HG03025 (cell line): Measurements from ENCODE around the gene FYCO1.
"Not testable (repeated sequence)": the region's sequence is repeated elsewhere in the genome, so short reads cannot be mapped to it uniquely, and the experiment has no call there.

Source experiments
- ATAC-seq: cut with Tn5 transposase; IDR thresholded peaks from one replicate; pipeline ENCODE4 v1.9.1; 2021; ENCODE audit warnings: mild to moderate bottlenecking, moderate library complexity; ENCODE audit not compliant: unreplicated experiment, low FRiP score

Gene FYCO1

DNA sequence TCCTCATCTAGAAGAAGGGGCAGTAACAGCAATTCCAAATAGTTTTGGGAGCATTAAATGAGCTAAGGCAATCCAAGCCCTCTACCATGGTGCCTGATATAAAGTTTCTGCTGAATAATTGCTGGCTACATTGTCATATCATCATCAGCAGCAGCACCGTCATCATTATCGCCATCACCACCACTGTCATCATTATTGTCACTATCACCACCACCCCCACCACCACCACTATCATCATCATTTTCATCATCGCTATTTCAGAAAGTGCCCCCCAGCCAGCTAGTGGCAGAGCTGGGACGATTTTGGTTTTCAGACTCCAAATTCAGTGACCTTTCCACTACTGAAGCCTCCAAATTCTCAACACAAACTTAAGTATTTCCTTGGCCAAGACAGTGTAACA, 16.6 kb upstream of the FYCO1 start:
- no peak for ATAC-seq

DNA sequence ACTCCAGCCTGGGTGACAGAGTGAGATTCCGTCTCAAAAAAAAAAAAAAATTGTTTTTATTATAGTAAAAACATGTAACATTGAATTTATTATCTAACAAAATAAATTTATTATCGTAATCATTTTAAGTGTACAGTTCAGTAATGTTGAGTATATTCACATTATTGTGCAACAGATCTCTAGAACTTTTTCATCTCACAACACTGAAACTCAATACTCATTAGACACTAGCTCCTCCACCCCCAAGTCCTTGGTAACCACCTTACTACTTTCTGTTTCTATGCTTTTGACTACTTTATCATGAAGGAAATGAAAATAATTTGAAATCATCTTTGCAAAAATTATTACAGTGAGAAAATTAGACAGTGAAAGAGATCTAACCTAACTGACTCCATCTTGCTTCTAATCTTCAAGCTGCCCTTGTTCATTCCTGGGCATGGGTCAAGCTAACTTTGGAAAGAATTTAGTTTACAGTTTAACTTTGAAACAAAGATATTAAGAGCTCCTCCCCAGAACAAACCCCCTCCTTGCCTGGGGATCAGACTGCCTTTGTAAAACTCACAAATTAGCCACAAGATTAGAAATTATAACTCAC, 15.0 kb upstream of the FYCO1 start:
- ATAC-seq, result no peak

DNA sequence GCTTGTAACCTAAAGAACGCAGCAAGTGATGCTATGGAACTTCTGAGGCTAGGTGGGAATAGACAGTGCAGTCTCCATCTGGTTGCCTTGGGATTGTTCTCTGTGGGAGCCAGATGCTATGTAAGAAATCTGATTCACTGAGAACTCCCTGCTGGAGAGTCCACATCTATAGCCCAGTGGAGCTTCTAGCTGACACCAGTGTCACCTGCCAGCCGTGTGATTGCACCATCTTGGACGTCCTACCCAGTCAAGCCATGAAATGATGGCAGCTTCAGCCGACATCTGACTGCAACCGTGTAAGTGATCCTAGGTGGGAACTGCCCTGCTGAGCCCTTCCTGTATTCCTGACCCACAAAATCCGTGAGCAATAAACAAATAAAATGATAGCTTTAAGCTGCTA, 12.4 kb upstream of the FYCO1 start:
- no peak for ATAC-seq

DNA sequence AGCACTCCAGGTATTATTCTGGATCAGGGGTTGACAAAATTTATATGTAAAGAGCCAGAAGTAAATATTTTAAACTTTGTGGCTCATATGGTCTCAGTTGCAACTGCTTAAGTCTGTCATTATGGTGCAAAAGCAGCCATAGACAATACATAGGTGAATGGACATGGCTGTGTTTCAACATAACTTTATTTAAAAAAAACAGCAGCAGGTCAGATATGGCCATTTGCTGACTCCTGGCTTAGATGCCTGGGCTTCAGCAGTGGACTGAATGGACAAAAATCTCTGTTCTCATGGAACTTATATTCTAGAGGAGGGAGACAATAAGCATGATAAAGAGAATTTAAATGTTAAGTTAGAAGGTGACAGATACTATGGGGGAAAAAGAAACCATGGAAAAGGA, 11.7 kb upstream of the FYCO1 start:
- ATAC-seq, result no peak

DNA sequence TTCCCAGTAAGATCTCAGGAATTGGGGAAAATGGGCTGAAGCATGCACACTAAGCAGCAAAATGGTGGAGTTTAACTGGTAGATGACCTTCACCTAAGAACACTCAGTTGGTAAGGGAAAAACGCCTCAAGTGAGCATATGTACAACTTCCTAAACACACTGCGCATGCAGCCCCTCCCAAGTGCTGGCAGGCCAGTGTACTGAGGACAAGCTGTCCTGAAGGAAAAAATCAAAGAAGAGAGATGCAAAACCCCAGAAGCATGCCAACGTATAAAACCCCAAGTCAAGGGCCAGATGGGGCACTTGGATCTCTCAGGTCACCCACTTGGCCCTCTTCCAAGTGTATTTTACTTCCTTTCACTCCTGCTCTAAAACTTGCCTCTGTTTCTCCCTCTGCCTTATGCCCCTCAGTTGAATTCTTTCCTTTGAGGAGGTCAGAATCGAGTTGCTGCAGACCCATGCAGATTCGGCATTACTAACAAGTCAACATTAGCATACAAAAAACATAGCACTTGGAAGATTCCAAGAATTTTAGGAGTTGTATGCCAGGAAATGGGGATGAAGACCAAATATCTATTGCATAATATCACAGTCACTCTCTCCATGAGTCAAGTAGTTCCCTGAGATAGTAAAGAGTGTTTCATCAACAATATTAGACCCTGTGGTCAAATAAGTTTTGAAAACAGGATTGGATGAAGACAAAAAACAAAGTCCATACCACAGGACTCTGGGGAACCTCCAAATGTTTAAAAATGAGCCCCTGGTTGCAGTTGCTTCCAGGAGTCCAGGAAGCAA, 10.8 kb upstream of the FYCO1 start:
- ATAC-seq, result no peak

DNA sequence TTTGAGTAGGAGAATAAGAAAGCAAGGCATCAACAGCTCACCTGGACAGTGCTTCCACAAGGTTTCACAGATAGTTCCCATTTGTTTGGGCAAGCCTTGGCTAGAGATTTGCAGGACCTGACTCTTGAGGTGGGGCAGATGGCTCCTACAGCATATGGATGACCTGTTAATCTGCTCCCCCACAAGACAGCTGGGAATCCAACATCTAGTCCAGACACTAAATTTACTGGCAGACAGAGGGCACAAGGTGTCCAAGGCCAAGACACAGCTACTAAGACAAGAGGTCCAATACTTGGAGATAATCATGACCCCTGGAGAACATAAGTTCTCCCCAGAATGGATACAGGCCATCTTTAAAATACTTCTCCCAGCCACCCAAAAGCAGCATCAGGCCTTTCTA, 8.1 kb upstream of the FYCO1 start:
- ATAC-seq, result not testable (repeated sequence)

DNA sequence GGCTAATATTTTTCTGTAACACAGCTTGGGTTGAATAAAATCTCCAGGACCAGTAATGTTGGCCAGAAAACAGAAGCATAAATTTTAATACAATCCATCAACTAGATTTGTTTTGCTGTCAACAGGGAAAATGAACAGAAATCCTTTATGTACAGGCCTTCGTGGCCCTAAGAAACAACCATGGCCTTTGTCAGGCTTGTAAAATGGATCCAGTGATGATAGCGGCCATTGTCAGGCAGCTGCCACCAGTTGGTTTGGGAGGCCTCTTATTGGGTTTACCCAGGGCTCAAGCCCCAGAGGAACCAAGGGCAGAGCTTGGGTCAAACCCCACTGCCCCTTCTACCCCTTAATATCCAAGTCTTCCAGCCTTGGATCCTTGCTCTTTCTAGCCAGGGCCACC, 5.6 kb upstream of the FYCO1 start:
- no peak for ATAC-seq

DNA sequence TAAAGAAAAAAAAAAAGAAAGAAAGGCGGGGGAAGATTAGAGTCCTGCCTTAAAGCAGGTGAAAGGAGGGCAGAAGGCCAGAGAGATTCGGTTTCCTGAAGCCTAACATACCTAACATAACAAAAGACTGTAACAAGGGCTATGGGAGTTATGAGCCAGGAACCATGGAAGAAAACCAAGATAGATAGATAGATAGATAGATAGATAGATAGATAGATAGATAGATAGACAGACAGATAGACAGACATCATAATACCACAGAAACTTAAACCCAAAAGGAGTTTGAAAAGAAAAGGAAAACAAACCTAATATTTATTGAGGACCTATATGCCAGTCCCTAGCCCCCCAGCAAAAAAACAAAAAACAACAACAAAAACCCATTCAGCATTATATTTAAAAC, 2.3 kb upstream of the FYCO1 start:
- no peak for ATAC-seq

DNA sequence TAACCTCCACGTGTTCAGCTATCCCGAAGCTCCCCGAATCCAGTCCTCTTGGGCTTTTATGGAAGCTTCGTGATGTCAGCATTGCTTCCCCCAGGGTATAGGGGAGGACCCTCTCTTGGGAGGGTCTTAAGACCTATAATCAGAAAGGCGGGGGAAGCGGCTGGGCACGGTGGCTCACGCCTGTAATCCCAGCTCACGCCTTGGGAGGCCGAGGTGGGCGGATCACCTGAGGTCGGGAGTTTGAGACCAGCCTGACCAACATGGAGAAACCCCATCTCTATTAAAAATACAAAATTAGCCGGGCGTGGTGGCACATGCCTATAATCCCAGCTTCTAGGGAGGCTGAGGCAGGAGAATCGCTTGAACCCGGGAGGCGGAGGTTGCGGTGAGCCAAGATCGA, 1.9 kb upstream of the FYCO1 start:
- not testable (repeated sequence) for ATAC-seq

DNA sequence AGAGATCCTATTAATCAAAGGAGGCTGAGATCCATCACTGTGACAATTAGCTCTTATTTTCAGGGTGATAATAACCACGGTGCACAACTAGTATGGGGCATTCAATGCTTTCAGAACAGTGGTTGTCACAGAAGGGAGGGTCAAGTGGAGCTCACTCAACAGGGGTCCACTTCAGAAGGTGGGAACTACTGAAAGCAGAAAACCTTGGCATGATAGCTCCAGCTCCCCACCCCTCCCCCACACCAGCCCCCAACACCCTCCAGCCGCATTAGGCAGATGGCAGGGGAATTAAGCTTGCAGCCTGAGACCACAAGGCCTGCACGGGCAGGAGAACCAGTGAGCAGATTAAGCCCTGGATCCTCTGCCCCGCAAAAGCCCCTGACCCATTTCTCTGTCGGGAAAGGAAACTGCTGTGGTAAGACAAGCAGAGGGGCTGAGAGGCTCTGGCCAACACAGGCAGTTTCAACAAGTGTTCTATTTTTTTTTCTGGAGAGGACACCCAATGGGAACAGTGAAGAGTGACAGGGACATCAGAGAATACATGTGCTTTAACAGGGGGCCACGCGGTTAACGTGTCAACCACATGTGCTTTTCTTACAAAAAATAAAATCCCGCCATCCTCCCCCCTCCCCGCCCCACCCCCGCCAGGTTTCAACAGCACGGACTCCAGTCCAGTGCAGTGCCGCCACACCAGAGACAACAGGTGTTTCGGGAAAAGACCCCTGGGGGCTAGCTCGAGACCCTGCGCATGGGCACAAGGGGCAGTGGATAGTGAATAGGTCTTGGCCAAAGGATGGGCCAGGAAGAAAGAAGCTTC, 997 bp downstream of the FYCO1 start:
- peak; percentile 10 for ATAC-seq

DNA sequence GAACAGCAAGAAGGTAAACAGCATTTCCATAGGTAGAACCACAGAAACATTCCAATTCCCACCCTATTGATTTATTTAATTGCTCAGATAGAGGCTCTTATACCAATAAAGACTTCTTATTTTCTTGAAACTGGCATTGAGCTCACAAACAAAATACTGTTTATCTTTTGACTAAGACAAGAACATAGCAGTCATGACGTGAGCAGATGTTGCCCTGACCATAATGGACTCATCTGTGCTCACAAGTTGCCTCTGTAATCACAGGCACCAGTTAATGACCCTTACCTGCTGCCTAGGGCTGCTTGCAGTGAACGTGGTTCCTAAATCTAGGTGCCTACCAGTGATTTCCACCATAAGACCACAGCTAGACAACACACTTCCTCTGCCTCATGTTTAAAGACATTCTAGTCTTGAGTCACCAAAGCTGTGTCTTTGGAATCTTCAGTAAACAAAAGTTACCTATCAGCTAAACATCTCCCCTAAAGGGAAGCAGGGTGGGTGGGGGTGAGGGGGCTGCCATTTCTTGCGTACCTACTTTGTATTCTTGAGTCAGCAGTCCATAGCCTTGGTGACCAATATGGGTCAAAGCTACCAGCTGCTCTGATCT, 2.1 kb downstream of the FYCO1 start:
- ATAC-seq, result no peak

DNA sequence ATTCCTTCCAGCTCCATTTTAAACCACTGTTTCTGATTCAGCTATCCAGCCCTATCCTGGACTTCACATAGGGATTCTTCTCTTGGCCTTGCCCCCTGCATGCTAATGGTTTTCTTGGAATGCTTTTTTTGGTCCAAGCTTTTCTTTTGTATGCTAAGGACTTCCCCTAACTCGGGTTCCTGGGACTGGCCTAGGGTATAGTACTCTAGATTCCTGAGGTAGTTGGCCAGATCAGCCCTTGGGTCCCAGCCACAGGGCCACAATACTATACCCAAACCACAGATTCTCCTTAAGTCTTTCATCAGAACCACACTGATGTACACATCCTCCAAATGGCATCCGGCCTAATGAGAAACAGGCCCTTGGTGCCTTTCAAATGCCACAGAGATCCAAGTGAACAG, 2.8 kb downstream of the FYCO1 start:
- ATAC-seq, result no peak

DNA sequence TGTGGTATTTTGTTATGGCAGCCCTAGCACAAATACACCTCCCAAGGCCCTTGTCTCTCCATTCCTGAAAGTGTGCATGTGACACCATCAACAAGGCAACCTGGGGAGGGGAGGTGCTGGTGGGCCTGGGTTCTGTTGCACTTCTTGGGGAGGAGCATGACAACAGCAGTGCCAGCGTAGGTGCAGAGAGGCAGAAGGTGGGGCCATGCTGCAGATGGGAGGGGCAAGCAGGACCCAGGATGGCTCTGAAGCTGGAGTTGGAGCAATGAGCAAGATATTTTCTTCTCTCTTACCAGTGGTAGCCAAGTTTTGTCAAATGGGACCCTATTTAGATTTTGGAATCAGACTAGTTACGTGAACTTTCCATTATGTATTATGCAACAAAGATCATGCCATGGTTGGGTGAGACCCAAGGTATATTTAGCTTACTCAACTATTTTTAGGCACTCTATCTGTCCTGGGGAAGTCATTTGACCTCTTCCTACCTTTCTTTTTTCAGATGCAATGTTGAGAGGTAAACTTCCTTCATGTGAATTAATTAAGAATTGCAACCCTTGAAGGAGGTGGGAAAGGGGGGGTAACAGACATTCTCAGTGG, 3.4 kb downstream of the FYCO1 start:
- no peak for ATAC-seq

DNA sequence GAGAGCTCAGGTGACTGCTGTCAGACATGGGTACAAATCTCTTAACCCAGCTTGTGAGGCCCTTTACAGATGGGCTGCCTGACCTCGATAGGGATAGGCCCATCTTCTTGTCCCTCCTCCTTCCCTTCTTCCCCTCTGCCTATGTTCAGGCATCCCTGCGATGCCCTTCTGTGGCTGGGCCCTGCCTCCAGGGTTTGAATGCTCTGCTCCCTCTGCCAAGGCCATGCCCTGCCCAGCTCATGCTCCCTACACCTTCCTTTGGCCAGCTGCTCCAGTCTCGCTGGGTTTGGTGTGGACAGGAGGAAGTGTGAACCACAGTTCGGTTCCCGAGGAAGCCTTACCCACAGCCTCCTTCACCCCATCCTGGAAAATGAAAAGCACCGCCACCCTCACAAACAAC, 4.3 kb downstream of the FYCO1 start:
- ATAC-seq, result no peak

DNA sequence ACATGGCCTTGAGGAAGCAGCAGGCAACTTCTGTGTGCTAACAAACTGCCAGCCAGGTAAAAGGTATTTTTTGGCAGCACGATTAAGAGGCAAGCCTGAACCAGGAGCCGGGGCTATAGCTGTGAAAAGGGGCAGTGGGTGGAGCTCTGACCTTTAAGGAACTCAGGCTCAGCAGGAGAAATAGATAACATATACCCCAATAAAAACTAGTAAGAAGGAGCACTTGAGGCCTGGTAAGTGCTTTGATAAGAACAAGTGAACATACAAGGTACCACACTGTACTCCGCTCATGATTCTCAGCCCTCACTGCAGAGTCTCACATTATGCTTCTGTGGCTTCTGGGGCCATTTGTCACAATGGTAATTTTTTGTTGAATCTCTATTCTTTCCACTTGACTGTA, 5.4 kb downstream of the FYCO1 start:
- no peak for ATAC-seq

DNA sequence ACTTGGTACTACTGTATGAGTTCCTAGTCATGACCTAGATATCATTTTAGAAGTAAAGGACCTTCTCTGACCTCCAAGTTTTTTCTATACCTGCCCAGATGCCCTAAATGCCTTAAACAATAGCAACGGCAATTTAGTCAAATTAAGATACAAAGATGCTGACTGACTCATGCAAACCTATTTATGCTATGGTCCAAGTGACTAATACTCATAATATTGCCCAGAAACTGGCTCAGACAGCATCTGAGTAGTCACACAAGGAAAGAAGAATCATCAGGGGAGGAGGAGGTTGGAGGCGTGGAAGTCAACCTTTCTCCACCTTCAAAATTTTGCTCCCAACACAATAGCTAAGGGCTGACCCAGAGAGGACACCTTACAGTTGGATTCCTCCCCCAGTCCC, 6.8 kb downstream of the FYCO1 start:
- no peak for ATAC-seq

DNA sequence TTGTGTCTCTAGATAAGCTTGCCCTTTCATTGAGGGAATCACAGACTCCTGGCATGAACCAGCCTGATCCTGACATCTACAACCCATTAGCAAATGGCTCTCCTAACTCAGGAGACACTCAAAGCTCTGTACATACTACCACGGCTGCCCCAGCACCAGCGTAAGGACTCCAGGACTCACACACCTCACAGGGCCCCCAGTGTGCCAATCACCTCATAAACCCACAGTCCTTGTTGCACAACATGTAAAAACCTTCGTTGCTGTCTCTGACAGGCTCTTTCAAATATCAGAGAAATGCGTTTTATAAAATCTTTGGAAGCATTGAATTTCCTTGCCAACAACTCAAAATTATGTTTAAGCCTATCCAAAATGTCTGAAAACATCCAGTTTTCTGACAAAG, 7.3 kb downstream of the FYCO1 start:
- no peak for ATAC-seq

DNA sequence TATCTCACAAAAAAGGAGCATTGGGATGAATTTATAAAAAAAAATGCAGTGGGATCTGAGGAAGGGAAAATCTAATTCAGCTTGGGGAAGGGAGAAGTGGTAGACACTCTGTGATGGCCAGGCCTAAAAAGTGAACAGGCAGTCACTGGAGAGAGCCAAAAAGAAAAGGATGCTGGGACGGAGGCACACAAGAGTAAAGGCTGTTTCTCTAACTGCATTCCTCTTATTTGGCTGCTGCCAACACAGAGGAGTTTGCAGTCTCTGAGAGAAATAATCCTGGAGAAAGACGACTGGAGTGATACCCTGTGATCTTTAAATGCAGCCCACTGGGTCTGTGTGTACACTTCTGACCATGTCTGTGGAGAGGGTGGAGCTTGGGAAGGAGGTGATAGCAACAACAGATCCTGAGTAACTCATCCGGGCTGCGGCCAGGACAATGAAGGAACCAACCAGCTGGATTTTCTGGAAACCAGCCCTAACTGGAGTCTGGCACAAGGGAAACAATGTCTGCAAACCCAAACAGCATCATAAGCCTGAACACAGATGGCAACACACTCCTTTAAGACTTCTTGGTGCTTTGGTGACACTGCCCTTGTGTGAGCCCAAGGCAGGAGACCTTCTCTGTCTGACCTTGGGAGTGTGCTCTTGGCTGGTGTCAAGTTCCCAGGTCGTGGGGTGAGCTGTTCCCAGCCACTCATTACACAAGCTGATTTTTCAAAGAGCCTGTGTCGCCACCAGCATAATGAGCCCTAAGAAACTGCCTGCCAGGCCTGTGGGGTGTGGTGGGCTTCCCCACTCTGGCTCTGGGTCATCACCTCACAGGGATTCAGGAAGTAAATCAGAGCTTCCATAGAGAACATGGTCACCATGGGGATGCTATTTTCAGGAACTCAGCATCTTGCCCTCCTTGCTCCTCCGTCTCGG, 8.0 kb downstream of the FYCO1 start:
- no peak for ATAC-seq

DNA sequence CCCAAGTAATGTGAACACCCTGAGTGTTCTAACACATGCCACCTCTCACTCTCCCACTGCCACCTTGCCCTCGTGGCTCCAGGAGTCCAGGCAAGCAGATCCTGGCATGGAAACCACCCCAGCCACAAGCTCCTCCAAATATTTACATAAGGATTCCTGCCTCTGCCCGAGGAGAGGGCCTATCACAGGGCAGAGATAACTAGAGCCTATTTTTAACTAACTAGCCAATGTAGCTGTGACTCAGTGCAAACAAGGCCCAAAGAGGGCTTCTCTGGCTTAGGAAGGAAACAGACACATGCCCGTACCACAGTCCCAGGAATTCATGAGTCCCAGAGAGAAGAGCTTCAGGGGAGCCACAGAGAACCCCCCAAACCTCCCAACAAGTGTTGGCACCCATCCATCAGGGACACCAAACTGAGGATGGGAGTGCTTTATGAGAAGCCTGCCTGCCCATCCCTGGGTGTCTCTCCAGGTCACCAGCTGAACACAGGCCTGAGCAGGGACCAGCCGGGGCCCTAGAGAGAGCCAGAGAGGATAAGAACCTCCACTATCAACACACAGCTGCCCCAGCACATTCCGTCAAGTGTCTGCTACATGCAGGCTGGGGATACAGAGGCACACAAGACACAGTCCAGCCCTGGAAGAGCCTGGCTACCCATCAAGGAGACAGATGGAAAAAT, 9.2 kb downstream of the FYCO1 start:
- ATAC-seq, result no peak
